Epidermal melanocyte (primary cell): Measurements from ENCODE around the gene NRARP.
A peak's percentile ranks its signal among the peaks of the same experiment; 100 is the strongest.

Experiments used
- DNase-seq: peaks from one replicate; pipeline ENCODE4 v3.0.0; 2011; ENCODE audit warnings: low spot score; ENCODE audit not compliant: insufficient read length

Gene NRARP

GRCh38 chr9:137299203-137299565 lies 2.9 kb downstream of the NRARP start:
- no peak for DNase-seq

GRCh38 chr9:137298401-137299202 lies 3.5 kb downstream of the NRARP start:
- no peak for DNase-seq

GRCh38 chr9:137297966-137298365 lies 4.1 kb downstream of the NRARP start:
- DNase-seq, result no peak

GRCh38 chr9:137296670-137297664 lies 5.1 kb downstream of the NRARP start:
- DNase-seq, result no peak

GRCh38 chr9:137295849-137296669 lies 6.0 kb downstream of the NRARP start:
- DNase-seq, result no peak

GRCh38 chr9:137295238-137295811 lies 6.7 kb downstream of the NRARP start:
- peak; percentile 85 for DNase-seq

- peak; percentile 69 for DNase-seq
Measured at GRCh38 chr9:137294681-137295237, 7.3 kb downstream of the NRARP start.

- no peak for DNase-seq
Measured at GRCh38 chr9:137294091-137294680, 7.9 kb downstream of the NRARP start.

- no peak for DNase-seq
Measured at GRCh38 chr9:137293482-137294090, 8.5 kb downstream of the NRARP start.

- DNase-seq, result no peak
Measured at GRCh38 chr9:137293094-137293481, 9.0 kb downstream of the NRARP start.

- peak; percentile 93 for DNase-seq
Measured at GRCh38 chr9:137286975-137287383, 15.1 kb downstream of the NRARP start.

- DNase-seq, result no peak
Measured at GRCh38 chr9:137281345-137282116, 20.5 kb downstream of the NRARP start.

- no peak for DNase-seq
Measured at GRCh38 chr9:137280474-137281344, 21.4 kb downstream of the NRARP start.

GRCh38 chr9:137279741-137280473 lies 22.2 kb downstream of the NRARP start:
- no peak for DNase-seq

- DNase-seq, result no peak
Measured at GRCh38 chr9:137278721-137279711, 23.1 kb downstream of the NRARP start.

GRCh38 chr9:137278061-137278701 lies 23.9 kb downstream of the NRARP start:
- no peak for DNase-seq
